Breast epithelium (tissue), 4 donors: Measurements from ENCODE around the gene PTPN21. TPM values are rescaled to one million over a fixed set of nuclear protein-coding genes. Genes with fewer than 3 reads are reported as not detected.

ENCODE experiments used
- DNase-seq, 2 donors: peaks; one replicate each; pipeline ENCODE4 v3.0.0-alpha.2; 2019; ENCODE audit warnings: low spot score in 2 of 2
- H3K27ac ChIP-seq, 2 donors: fragments of 200-600 bp; sonication (generic) in 1 of 2; one replicate each; pipeline ENCODE4 v1.5.1; 2016 to 2019; ENCODE audit warnings: mild to moderate bottlenecking in 1 of 2
- H3K27me3 ChIP-seq, 2 donors: fragments of 200-600 bp; sonication (generic) in 1 of 2; one replicate each; pipeline versions ENCODE4 v1.5.1 to v1.6.0; 2017 to 2019; ENCODE audit warnings: control low read depth in 1 of 2, mild to moderate bottlenecking in 1 of 2
- H3K36me3 ChIP-seq: fragments of 200-600 bp; one replicate; pipeline ENCODE4 v1.5.1; 2019
- H3K4me1 ChIP-seq, 2 donors: fragments of 200-600 bp; sonication (generic); one replicate each; pipeline ENCODE4 v1.5.1; 2016 to 2019; ENCODE audit warnings: control low read depth in 1 of 2
- H3K4me3 ChIP-seq, 3 donors: fragments of 200-600 bp; sonication (generic); 1 replicate in 2 of 3; 2 replicates in 1 of 3; pipeline ENCODE4 v1.5.1; 2016 to 2019; ENCODE audit warnings: mild to moderate bottlenecking in 3 of 3, moderate library complexity in 2 of 3
- H3K9me3 ChIP-seq, 2 donors: fragments of 200-600 bp; sonication (generic) in 1 of 2; one replicate each; pipeline ENCODE4 v1.5.1; 2016 to 2019; ENCODE audit warnings: control low read depth in 1 of 2
- POLR2A ChIP-seq: fragments of 450-650 bp; IDR thresholded peaks from one replicate; pipeline ENCODE4 v1.6.1; 2016; ENCODE audit warnings: antibody characterized with exemption, mild to moderate bottlenecking, moderate library complexity
- POLR2AphosphoS5 ChIP-seq, 3 donors: sonication (generic); formaldehyde crosslinking; IDR thresholded peaks; one replicate each; pipeline ENCODE4 v1.6.1; 2017; ENCODE audit warnings: antibody characterized with exemption in 3 of 3
- intact Hi-C: fragments of 100-400 bp; cut with DNase I; formaldehyde crosslinking; loops from one replicate; pipeline ENCODE4 v1.15.1; 2023; ENCODE audit warnings: low total_unique reads
- total RNA-seq, 3 donors: library from RNA; depleted of rRNA; stranded (reverse); fragments of >200 nt; gene quantifications; one replicate each; pipeline ENCODE4 v1.1.0, GENCODE V29; 2016
- TF ChIP-seq, protein P1 (sequence below), 3 donors: fragments of 450-650 bp; IDR thresholded peaks; one replicate each; pipeline ENCODE4 v1.5.1; 2016 to 2017; ENCODE audit warnings: antibody characterized with exemption in 3 of 3, mild to moderate bottlenecking in 3 of 3, moderate library complexity in 3 of 3

The PTPN21 gene
- total RNA-seq, 3 donors from 2014 or later: 14.4 to 18.1 (median 14.5) TPM

DNA sequence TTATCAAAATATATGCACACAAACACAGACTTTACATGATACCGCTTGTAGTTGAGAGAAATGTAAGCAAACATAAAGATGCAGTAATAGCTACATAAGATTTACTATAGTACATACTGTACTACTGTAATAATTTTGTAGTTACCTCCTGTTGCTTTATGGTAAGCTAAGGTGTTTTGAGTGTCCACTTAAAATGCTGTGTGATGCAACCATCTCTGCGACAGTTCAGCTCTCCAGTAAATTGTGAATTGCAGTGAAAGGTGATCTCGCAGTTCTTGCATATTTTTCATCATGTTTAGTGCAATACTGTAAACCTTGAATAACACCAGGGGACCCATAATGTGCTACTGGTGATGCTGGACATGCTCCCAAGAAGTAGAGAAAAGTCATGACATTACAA lies 29.6 kb upstream of the PTPN21 start:
- DNase-seq: no peak
- Histone ChIP-seq H3K27me3 (no peaks in the 10 kb centered on the region), H3K9me3 (no peaks in the 10 kb centered on the region), H3K36me3 (peaks cover 6% of the 10 kb centered on the region), H3K27ac (no peak overlapping the region), H3K4me1 (no peaks in the 10 kb centered on the region), H3K4me3 (no peak overlapping the region)
- no peak for TF ChIP-seq POLR2AphosphoS5 (IDR thresholded peaks at IDR 0.05)
- no peak for TF ChIP-seq POLR2A
- TF ChIP-seq, protein P1, sequence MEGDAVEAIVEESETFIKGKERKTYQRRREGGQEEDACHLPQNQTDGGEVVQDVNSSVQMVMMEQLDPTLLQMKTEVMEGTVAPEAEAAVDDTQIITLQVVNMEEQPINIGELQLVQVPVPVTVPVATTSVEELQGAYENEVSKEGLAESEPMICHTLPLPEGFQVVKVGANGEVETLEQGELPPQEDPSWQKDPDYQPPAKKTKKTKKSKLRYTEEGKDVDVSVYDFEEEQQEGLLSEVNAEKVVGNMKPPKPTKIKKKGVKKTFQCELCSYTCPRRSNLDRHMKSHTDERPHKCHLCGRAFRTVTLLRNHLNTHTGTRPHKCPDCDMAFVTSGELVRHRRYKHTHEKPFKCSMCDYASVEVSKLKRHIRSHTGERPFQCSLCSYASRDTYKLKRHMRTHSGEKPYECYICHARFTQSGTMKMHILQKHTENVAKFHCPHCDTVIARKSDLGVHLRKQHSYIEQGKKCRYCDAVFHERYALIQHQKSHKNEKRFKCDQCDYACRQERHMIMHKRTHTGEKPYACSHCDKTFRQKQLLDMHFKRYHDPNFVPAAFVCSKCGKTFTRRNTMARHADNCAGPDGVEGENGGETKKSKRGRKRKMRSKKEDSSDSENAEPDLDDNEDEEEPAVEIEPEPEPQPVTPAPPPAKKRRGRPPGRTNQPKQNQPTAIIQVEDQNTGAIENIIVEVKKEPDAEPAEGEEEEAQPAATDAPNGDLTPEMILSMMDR (IDR thresholded peaks at IDR 0.05): no peak
- intact Hi-C loops: loop anchor here (5.0 kb wide), 1 partner anchor 253 kb away; no protein-coding TSS in a partner anchor

DNA sequence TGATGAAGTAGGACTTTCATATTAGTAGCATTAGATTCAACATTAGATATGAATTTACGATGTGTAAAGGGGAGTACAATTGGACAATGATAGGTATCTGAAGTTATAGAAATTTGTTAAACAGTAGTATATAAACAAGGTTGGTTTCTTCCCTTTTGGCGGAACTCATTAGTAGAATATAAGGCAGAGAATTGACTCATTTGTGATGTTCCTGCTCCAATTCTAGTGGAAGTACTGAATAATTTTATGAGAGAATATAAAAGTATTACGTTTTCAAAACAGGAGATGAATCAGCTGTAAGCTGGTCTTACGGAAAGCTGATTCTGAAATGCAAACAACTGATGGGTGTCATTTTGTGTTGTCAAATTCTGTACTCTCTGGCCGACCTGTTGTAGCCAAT lies 21.4 kb upstream of the PTPN21 start:
- no peak overlapping the region for H3K4me3 ChIP-seq
- H3K4me1 ChIP-seq: no peaks in the 10 kb centered on the region
- DNase-seq: no peak
- no peaks in the 10 kb centered on the region for H3K9me3 ChIP-seq
- intact Hi-C loops: no loop called here
- no peaks in the 10 kb centered on the region for H3K27me3 ChIP-seq
- no peak overlapping the region for H3K27ac ChIP-seq
- H3K36me3 ChIP-seq: peaks cover 18% of the 10 kb centered on the region
- TF ChIP-seq POLR2AphosphoS5 (IDR thresholded peaks at IDR 0.05) (no peak), POLR2A (no peak)
- TF ChIP-seq, protein P1 (IDR thresholded peaks at IDR 0.05): no peak

DNA sequence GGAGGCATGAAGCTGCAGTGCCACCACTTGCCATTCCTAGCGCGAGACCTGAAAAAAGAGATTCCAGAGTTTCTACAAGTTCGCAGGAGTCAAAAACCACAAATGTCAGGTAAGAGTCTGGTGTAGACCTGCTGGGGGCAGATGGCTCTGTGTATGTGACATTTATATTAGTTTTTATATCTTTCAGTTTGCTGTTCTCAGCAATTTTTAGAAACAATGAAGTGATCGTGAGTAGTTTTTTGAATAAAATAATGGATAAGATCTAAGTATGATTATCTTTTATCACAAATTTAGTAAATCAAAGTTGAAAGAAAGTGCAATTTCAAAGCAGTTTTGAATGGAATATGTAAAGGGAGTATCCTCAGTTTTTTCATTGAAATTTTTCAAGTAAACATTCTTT lies 17.3 kb upstream of the PTPN21 start:
- no peak for DNase-seq
- intact Hi-C loops: no loop called here
- Histone ChIP-seq H3K27me3 (no peaks in the 10 kb centered on the region), H3K4me1 (no peaks in the 10 kb centered on the region), H3K36me3 (peaks cover 9% of the 10 kb centered on the region), H3K4me3 (no peak overlapping the region), H3K27ac (no peak overlapping the region), H3K9me3 (no peaks in the 10 kb centered on the region)
- TF ChIP-seq, protein P1 (IDR thresholded peaks at IDR 0.05): no peak
- TF ChIP-seq POLR2A: no peak

DNA sequence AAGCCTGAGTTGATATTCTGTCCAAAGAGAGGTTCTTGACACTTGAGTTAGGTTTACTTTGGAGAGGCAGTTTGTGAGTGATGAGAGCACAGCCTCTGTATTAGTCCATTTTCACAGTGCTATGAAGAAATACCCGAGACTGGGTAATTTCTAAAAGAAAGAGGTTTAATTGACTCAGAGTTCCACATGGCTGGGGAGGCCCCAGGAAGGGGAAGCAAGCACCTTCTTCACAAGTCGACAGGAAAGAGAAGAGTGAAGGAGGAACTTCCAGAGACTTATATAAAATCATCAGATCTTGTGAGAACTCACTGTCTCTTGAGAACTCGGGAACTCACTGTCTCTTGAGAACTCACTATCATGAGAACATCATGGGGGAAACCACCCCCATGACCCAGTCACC lies 13.4 kb upstream of the PTPN21 start:
- H3K4me3 ChIP-seq: no peak overlapping the region
- no peaks in the 10 kb centered on the region for H3K4me1 ChIP-seq
- intact Hi-C loops: no loop called here
- H3K27me3 ChIP-seq: no peaks in the 10 kb centered on the region
- TF ChIP-seq, protein P1 (IDR thresholded peaks at IDR 0.05): no peak
- TF ChIP-seq POLR2AphosphoS5 (IDR thresholded peaks at IDR 0.05) (no peak), POLR2A (no peak)
- no peaks in the 10 kb centered on the region for H3K9me3 ChIP-seq
- DNase-seq: no peak
- no peak overlapping the region for H3K27ac ChIP-seq
- H3K36me3 ChIP-seq: no peaks in the 10 kb centered on the region

DNA sequence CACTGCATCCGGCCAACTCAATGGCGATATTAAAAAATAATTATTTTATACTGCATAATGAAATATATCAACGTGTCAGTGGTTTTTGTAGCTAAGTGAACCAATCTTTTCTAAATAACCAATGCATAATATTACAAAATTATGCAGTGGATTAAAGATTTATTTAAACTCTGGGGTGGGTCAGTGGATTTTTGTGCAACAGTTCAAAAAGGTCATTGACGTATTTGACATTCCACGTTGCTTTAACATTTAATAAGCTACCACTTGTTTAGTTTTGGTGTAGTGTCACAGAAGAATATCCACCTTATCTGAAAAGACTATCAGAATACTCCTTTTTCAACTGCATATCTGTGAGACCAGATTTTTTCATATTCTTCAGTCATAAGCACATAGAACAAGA lies 10.6 kb upstream of the PTPN21 start:
- no peak for DNase-seq
- intact Hi-C loops: no loop called here
- H3K27ac ChIP-seq: no peak overlapping the region
- H3K4me1 ChIP-seq: no peaks in the 10 kb centered on the region
- H3K9me3 ChIP-seq: no peaks in the 10 kb centered on the region
- no peaks in the 10 kb centered on the region for H3K27me3 ChIP-seq
- no peak overlapping the region for H3K4me3 ChIP-seq
- no peaks in the 10 kb centered on the region for H3K36me3 ChIP-seq
- TF ChIP-seq POLR2A: no peak
- no peak for TF ChIP-seq POLR2AphosphoS5 (IDR thresholded peaks at IDR 0.05)
- TF ChIP-seq, protein P1 (IDR thresholded peaks at IDR 0.05): no peak
